Measurements from ENCODE around the gene TTL.
A peak's percentile ranks its signal among the peaks of the same experiment; 100 is the strongest.
"Not testable (repeated sequence)": the region's sequence is repeated elsewhere in the genome, so short reads cannot be mapped to it uniquely, and the experiment has no call there.

The TTL gene

GRCh38 chr2:112481528-112482233 lies at the start of gene TTL:
Gene TTL (plus strand): TSS chr2:112482156. CDS start chr2:112482345, 189 bp downstream.
- DNase-seq = peak; percentile 60

GRCh38 chr2:112432390-112432734 lies 49.6 kb upstream of the TTL start:
- not testable (repeated sequence) for DNase-seq

- not testable (repeated sequence) for DNase-seq
Measured at GRCh38 chr2:112432735-112433479, 49.0 kb upstream of the TTL start.

- DNase-seq = not testable (repeated sequence)
Measured at GRCh38 chr2:112433480-112433879, 48.5 kb upstream of the TTL start, which contains the start of gene RGPD8. Gene RGPD8 (minus strand): TSS chr2:112433645. CDS start chr2:112433453, 192 bp downstream.

- no peak for DNase-seq
Measured at GRCh38 chr2:112433932-112434730, 47.8 kb upstream of the TTL start.

GRCh38 chr2:112434890-112435715 lies 46.9 kb upstream of the TTL start:
- DNase-seq = not testable (repeated sequence)

- not testable (repeated sequence) for DNase-seq
Measured at GRCh38 chr2:112435716-112436431, 46.1 kb upstream of the TTL start.

GRCh38 chr2:112436993-112437392 lies 45.0 kb upstream of the TTL start:
- DNase-seq = not testable (repeated sequence)

GRCh38 chr2:112437405-112437831 lies 44.5 kb upstream of the TTL start:
- not testable (repeated sequence) for DNase-seq

GRCh38 chr2:112438603-112439261 lies 43.2 kb upstream of the TTL start:
- not testable (repeated sequence) for DNase-seq

- not testable (repeated sequence) for DNase-seq
Measured at GRCh38 chr2:112444256-112444655, 37.7 kb upstream of the TTL start.

- DNase-seq = no peak
Measured at GRCh38 chr2:112449854-112450253, 32.1 kb upstream of the TTL start.

- DNase-seq = no peak
Measured at GRCh38 chr2:112451317-112451716, 30.6 kb upstream of the TTL start.

GRCh38 chr2:112454586-112454985 lies 27.4 kb upstream of the TTL start:
- DNase-seq = no peak

- no peak for DNase-seq
Measured at GRCh38 chr2:112459372-112459771, 22.6 kb upstream of the TTL start.

- no peak for DNase-seq
Measured at GRCh38 chr2:112462178-112462577, 19.8 kb upstream of the TTL start.

GRCh38 chr2:112463256-112463655 lies 18.7 kb upstream of the TTL start:
- no peak for DNase-seq

GRCh38 chr2:112465382-112465781 lies 16.6 kb upstream of the TTL start:
- DNase-seq = no peak

GRCh38 chr2:112472547-112473263 lies 9.3 kb upstream of the TTL start:
- no peak for DNase-seq

GRCh38 chr2:112474844-112475486 lies 7.0 kb upstream of the TTL start:
- DNase-seq = peak; percentile 67

Data from kidney glomerular epithelial cell (primary cell).